Measurements from ENCODE around the gene SAP130.

SAP130 gene

DNA sequence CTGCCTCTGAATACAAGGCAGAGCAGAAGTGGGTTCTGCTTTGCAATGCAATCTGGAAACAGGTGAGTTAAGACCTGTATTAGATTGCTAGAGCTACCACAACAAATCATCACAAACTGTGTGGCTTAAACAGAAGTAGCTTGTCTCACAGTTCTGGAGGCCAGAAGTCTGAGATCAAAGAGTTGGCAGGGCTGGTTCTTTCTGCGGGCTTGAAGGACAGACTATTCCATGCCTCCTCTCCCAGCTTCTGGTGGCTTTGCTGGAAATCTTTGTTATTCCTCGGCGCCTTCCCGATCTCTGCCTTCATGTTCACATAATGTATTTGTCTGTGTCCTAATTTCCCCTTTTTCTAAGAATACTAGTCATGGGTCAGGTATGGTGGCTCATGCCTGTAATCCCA, 58.4 kb downstream of the SAP130 start:
- Histone ChIP-seq H3K4me2 (ENCODE audit: low read length) (no peak overlapping the region), H2BK5ac (ENCODE audit: low read depth, low read length, poor library complexity) (no peak overlapping the region), H2BK120ac (ENCODE audit: insufficient read depth, low read length, poor library complexity) (no peak overlapping the region), H3K4me3 (ENCODE audit: low read depth, low read length) (no peak overlapping the region), H3K9ac (ENCODE audit: low read length) (no peak overlapping the region), H3K4me1 (ENCODE audit: control insufficient read depth in 1 of 2, insufficient read depth in 2 of 2, low read length in 2 of 2) (no peaks in the 10 kb centered on the region), H2AK5ac (ENCODE audit: low read length) (no peak overlapping the region), H3K79me2 (ENCODE audit: control insufficient read depth, insufficient read depth, low read length, poor library complexity) (no peaks in the 10 kb centered on the region), H3K79me1 (ENCODE audit: low read length) (no peaks in the 10 kb centered on the region), H3K4ac (ENCODE audit: low read depth, low read length) (no peak overlapping the region), H3K14ac (ENCODE audit: low read length) (no peak overlapping the region), H3K36me3 (ENCODE audit: control insufficient read depth in 1 of 2, insufficient read depth in 2 of 2, low read length in 2 of 2) (peaks cover 18 to 31% of the 10 kb centered on the region in 2 experiments), H2BK12ac (ENCODE audit: low read length) (no peak overlapping the region), H4K8ac (ENCODE audit: low read depth, low read length) (no peak overlapping the region), H3K27ac (ENCODE audit: low read depth, low read length) (no peak overlapping the region), H4K91ac (ENCODE audit: low read depth, low read length) (no peak overlapping the region), H3K23ac (ENCODE audit: low read length) (no peak overlapping the region), H2AFZ (ENCODE audit: insufficient read depth, low read length, poor library complexity) (no peak overlapping the region), H4K12ac (ENCODE audit: low read depth, low read length) (no peak overlapping the region), H3K18ac (ENCODE audit: low read length) (no peak overlapping the region), H3K27me3 (ENCODE audit: insufficient read depth, low read length) (no peaks in the 10 kb centered on the region), H3K9me3 (ENCODE audit: insufficient read depth, low read depth, low read length) (no peaks in the 10 kb centered on the region)
- no CpG with 5 or more reads among the region's 4 CpGs for WGBS (ENCODE audit: extremely low coverage, insufficient coverage, insufficient read length)
- no peak for DNase-seq

GRCh38 chr2:127968610-127969339, 59.1 kb downstream of the SAP130 start:
- no peak overlapping the region for H3K4me2 ChIP-seq (ENCODE audit: low read length)
- no peaks in the 10 kb centered on the region for H3K79me1 ChIP-seq (ENCODE audit: low read length)
- no peak overlapping the region for H2BK5ac ChIP-seq (ENCODE audit: low read depth, low read length, poor library complexity)
- no peak overlapping the region for H2AK5ac ChIP-seq (ENCODE audit: low read length)
- H3K18ac ChIP-seq (ENCODE audit: low read length), result no peak overlapping the region
- no peak overlapping the region for H2BK12ac ChIP-seq (ENCODE audit: low read length)
- H3K4me1 ChIP-seq (ENCODE audit: control insufficient read depth in 1 of 2, insufficient read depth in 2 of 2, low read length in 2 of 2), result no peaks in the 10 kb centered on the region
- H4K8ac ChIP-seq (ENCODE audit: low read depth, low read length), result no peak overlapping the region
- H3K27me3 ChIP-seq (ENCODE audit: insufficient read depth, low read length), result no peaks in the 10 kb centered on the region
- H3K14ac ChIP-seq (ENCODE audit: low read length), result no peak overlapping the region
- no peak for DNase-seq
- H4K12ac ChIP-seq (ENCODE audit: low read depth, low read length), result no peak overlapping the region
- no peak overlapping the region for H3K27ac ChIP-seq (ENCODE audit: low read depth, low read length)
- no peak overlapping the region for H3K4ac ChIP-seq (ENCODE audit: low read depth, low read length)
- H2BK120ac ChIP-seq (ENCODE audit: insufficient read depth, low read length, poor library complexity), result no peak overlapping the region
- no peaks in the 10 kb centered on the region for H3K79me2 ChIP-seq (ENCODE audit: control insufficient read depth, insufficient read depth, low read length, poor library complexity)
- no peak overlapping the region for H3K9ac ChIP-seq (ENCODE audit: low read length)
- no peak overlapping the region for H2AFZ ChIP-seq (ENCODE audit: insufficient read depth, low read length, poor library complexity)
- H3K9me3 ChIP-seq (ENCODE audit: insufficient read depth, low read depth, low read length), result no peaks in the 10 kb centered on the region
- 100% methylated on average over 2 of the region's 11 CpGs for WGBS (ENCODE audit: extremely low coverage, insufficient coverage, insufficient read length)
- no peak overlapping the region for H3K4me3 ChIP-seq (ENCODE audit: low read depth, low read length)
- peaks cover 21 to 32% of the 10 kb centered on the region in 2 experiments for H3K36me3 ChIP-seq (ENCODE audit: control insufficient read depth in 1 of 2, insufficient read depth in 2 of 2, low read length in 2 of 2)
- H4K91ac ChIP-seq (ENCODE audit: low read depth, low read length), result no peak overlapping the region
- no peak overlapping the region for H3K23ac ChIP-seq (ENCODE audit: low read length)

DNA sequence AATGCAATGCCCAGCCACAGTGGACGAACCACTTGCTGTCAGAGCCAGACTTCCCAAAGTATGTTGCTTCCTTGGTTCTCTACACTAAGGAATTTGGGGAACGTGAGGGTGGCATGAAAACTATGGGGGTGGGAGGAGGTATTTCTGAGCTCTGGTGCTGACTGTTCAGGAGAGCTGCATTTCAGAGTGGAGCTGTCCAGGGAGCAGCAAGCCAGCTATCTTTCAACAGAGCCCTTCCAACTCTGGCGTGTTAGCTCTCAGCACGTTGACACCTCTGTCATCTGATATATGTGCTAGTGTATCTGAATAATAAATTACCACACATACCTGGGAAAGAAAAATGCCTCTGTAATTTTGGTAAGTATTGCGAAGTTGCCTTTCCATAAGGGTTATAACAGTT, 66.1 kb downstream of the SAP130 start:
- WGBS (ENCODE audit: extremely low coverage, insufficient coverage, insufficient read length), result no CpG with 5 or more reads among the region's 5 CpGs
- Histone ChIP-seq H3K27me3 (ENCODE audit: insufficient read depth, low read length) (no peaks in the 10 kb centered on the region), H3K9me3 (ENCODE audit: insufficient read depth, low read depth, low read length) (no peaks in the 10 kb centered on the region), H2AK5ac (ENCODE audit: low read length) (no peak overlapping the region), H3K4me2 (ENCODE audit: low read length) (no peak overlapping the region), H4K8ac (ENCODE audit: low read depth, low read length) (no peak overlapping the region), H3K36me3 (ENCODE audit: control insufficient read depth in 1 of 2, insufficient read depth in 2 of 2, low read length in 2 of 2) (peaks cover 31 to 37% of the 10 kb centered on the region in 2 experiments), H3K79me2 (ENCODE audit: control insufficient read depth, insufficient read depth, low read length, poor library complexity) (no peaks in the 10 kb centered on the region), H4K12ac (ENCODE audit: low read depth, low read length) (no peak overlapping the region), H3K4ac (ENCODE audit: low read depth, low read length) (no peak overlapping the region), H2BK120ac (ENCODE audit: insufficient read depth, low read length, poor library complexity) (no peak overlapping the region), H3K9ac (ENCODE audit: low read length) (no peak overlapping the region), H2AFZ (ENCODE audit: insufficient read depth, low read length, poor library complexity) (no peak overlapping the region), H3K4me1 (ENCODE audit: control insufficient read depth in 1 of 2, insufficient read depth in 2 of 2, low read length in 2 of 2) (no peaks in the 10 kb centered on the region), H3K79me1 (ENCODE audit: low read length) (no peaks in the 10 kb centered on the region), H3K4me3 (ENCODE audit: low read depth, low read length) (no peak overlapping the region), H3K27ac (ENCODE audit: low read depth, low read length) (no peak overlapping the region), H3K18ac (ENCODE audit: low read length) (no peak overlapping the region), H4K91ac (ENCODE audit: low read depth, low read length) (no peak overlapping the region), H2BK5ac (ENCODE audit: low read depth, low read length, poor library complexity) (no peak overlapping the region), H2BK12ac (ENCODE audit: low read length) (no peak overlapping the region), H3K14ac (ENCODE audit: low read length) (no peak overlapping the region), H3K23ac (ENCODE audit: low read length) (no peak overlapping the region)
- DNase-seq, result no peak

- H4K8ac ChIP-seq (ENCODE audit: low read depth, low read length), result no peak overlapping the region
- H3K27me3 ChIP-seq (ENCODE audit: insufficient read depth, low read length), result no peaks in the 10 kb centered on the region
- H3K79me1 ChIP-seq (ENCODE audit: low read length), result no peaks in the 10 kb centered on the region
- H3K23ac ChIP-seq (ENCODE audit: low read length), result no peak overlapping the region
- H3K14ac ChIP-seq (ENCODE audit: low read length), result no peak overlapping the region
- H3K4me3 ChIP-seq (ENCODE audit: low read depth, low read length), result no peak overlapping the region
- no peak overlapping the region for H2AFZ ChIP-seq (ENCODE audit: insufficient read depth, low read length, poor library complexity)
- no peak overlapping the region for H2BK12ac ChIP-seq (ENCODE audit: low read length)
- H3K9ac ChIP-seq (ENCODE audit: low read length), result no peak overlapping the region
- no peak overlapping the region for H4K91ac ChIP-seq (ENCODE audit: low read depth, low read length)
- no peaks in the 10 kb centered on the region for H3K9me3 ChIP-seq (ENCODE audit: insufficient read depth, low read depth, low read length)
- peaks cover 27 to 32% of the 10 kb centered on the region in 2 experiments for H3K36me3 ChIP-seq (ENCODE audit: control insufficient read depth in 1 of 2, insufficient read depth in 2 of 2, low read length in 2 of 2)
- no peak overlapping the region for H3K4ac ChIP-seq (ENCODE audit: low read depth, low read length)
- H2BK120ac ChIP-seq (ENCODE audit: insufficient read depth, low read length, poor library complexity), result no peak overlapping the region
- no peak overlapping the region for H3K4me2 ChIP-seq (ENCODE audit: low read length)
- no peak for DNase-seq
- no peak overlapping the region for H3K27ac ChIP-seq (ENCODE audit: low read depth, low read length)
- no peak overlapping the region for H3K18ac ChIP-seq (ENCODE audit: low read length)
- H3K4me1 ChIP-seq (ENCODE audit: control insufficient read depth in 1 of 2, insufficient read depth in 2 of 2, low read length in 2 of 2), result no peaks in the 10 kb centered on the region
- H2BK5ac ChIP-seq (ENCODE audit: low read depth, low read length, poor library complexity), result no peak overlapping the region
- H4K12ac ChIP-seq (ENCODE audit: low read depth, low read length), result no peak overlapping the region
- H3K79me2 ChIP-seq (ENCODE audit: control insufficient read depth, insufficient read depth, low read length, poor library complexity), result no peaks in the 10 kb centered on the region
- WGBS (ENCODE audit: extremely low coverage, insufficient coverage, insufficient read length), result no CpG with 5 or more reads among the region's 6 CpGs
- no peak overlapping the region for H2AK5ac ChIP-seq (ENCODE audit: low read length)
Measured at GRCh38 chr2:127957240-127957639, 70.6 kb downstream of the SAP130 start.

Measured in trophoblast cell (in vitro differentiated cells and primary cell).